GM03348 (cell line): Measurements from ENCODE around the gene AFF3.
"Not testable (repeated sequence)": the region's sequence is repeated elsewhere in the genome, so short reads cannot be mapped to it uniquely, and the experiment has no call there.

ENCODE experiments used
- DNase-seq: peaks from one replicate; pipeline ENCODE4 v3.0.0; 2012; ENCODE audit warnings: low spot score

The AFF3 gene

GRCh38 chr2:100106460-100106859 is 35.9 kb downstream of the AFF3 start:
- no peak for DNase-seq

GRCh38 chr2:100105678-100106054 is 36.7 kb downstream of the AFF3 start:
- peak; percentile 18 for DNase-seq

GRCh38 chr2:100104718-100105677 is 37.4 kb downstream of the AFF3 start:
- DNase-seq, result peak; percentile 78

- not testable (repeated sequence) for DNase-seq
Observed at GRCh38 chr2:100104265-100104664, 38.1 kb downstream of the AFF3 start.

- DNase-seq, result not testable (repeated sequence)
Observed at GRCh38 chr2:100103527-100104252, 38.7 kb downstream of the AFF3 start.

GRCh38 chr2:100102466-100103180 is 39.8 kb downstream of the AFF3 start:
- not testable (repeated sequence) for DNase-seq

GRCh38 chr2:100098855-100099254 is 43.5 kb downstream of the AFF3 start:
- not testable (repeated sequence) for DNase-seq

GRCh38 chr2:100097611-100098294 is 44.6 kb downstream of the AFF3 start:
- DNase-seq, result not testable (repeated sequence)

- not testable (repeated sequence) for DNase-seq
Observed at GRCh38 chr2:100095845-100096244, 46.5 kb downstream of the AFF3 start.

GRCh38 chr2:100091807-100092206 is 50.6 kb downstream of the AFF3 start:
- not testable (repeated sequence) for DNase-seq

- not testable (repeated sequence) for DNase-seq
Observed at GRCh38 chr2:100085744-100086143, 56.6 kb downstream of the AFF3 start.

- DNase-seq, result not testable (repeated sequence)
Observed at GRCh38 chr2:100083421-100084216, 58.8 kb downstream of the AFF3 start.

- not testable (repeated sequence) for DNase-seq
Observed at GRCh38 chr2:100082302-100082978, 60.0 kb downstream of the AFF3 start.

- DNase-seq, result no peak
Observed at GRCh38 chr2:100077935-100078334, 64.5 kb downstream of the AFF3 start.

GRCh38 chr2:100077456-100077855 is 64.9 kb downstream of the AFF3 start:
- no peak for DNase-seq

- DNase-seq, result no peak
Observed at GRCh38 chr2:100075532-100075931, 66.9 kb downstream of the AFF3 start.

- DNase-seq, result no peak
Observed at GRCh38 chr2:100073110-100073509, 69.3 kb downstream of the AFF3 start.

- DNase-seq, result no peak
Observed at GRCh38 chr2:100072503-100072902, 69.9 kb downstream of the AFF3 start.

GRCh38 chr2:100071335-100072043 is 70.9 kb downstream of the AFF3 start:
- DNase-seq, result no peak

GRCh38 chr2:100070078-100070477 is 72.3 kb downstream of the AFF3 start:
- peak; percentile 18 for DNase-seq
